C4-2B (cell line): ENCODE data around the gene TRIO.

Experiments used
- CTCF ChIP-seq: fragments of 450-650 bp; conservative IDR thresholded peaks from 2 replicates; pipeline ENCODE4 v1.5.1; 2017; ENCODE audit warnings: mild to moderate bottlenecking
- ZFX ChIP-seq: fragments of 450-650 bp; IDR thresholded peaks from 2 replicates; pipeline ENCODE4 v1.6.1; 2017

GRCh38 chr5:14316471-14316870 lies 173.3 kb downstream of the TRIO start:
- no peak for TF ChIP-seq CTCF
- no peak for TF ChIP-seq ZFX
